Activated CD8-positive, alpha-beta T cell treated with anti-CD3 and anti-CD28 coated beads, Interleukin-2, amount 10 ng/mL, durations not matched to agents 7 days and 5 days (primary cell): ENCODE data around the gene KRT86. TPM values are rescaled to one million over a fixed set of nuclear protein-coding genes. Genes with fewer than 3 reads are reported as not detected.
"Not testable (repeated sequence)": the region's sequence is repeated elsewhere in the genome, so short reads cannot be mapped to it uniquely, and the experiment has no call there.

Experiments
- ATAC-seq: fragments of 150-1000 bp; cut with Tn5 transposase; one replicate; pipeline ENCODE4 v1.10.0; 2021; ENCODE audit warnings: moderate library complexity
- CTCF ChIA-PET: fragments of 350-600 bp; sonication (Branson Sonifier 250); formaldehyde crosslinking; loops from one replicate; lab custom pipeline; 2021; ENCODE audit warnings: antibody characterized with exemption; lab: Charles Lee
- POLR2A ChIA-PET: fragments of 350-600 bp; sonication (Branson Sonifier 250); formaldehyde crosslinking; loops from one replicate; lab custom pipeline; 2021; ENCODE audit warnings: antibody characterized with exemption; lab: Charles Lee
- DNase-seq: peaks from one replicate; pipeline ENCODE4 v3.0.0-alpha.2; 2020
- H3K27ac Mint-ChIP-seq: one replicate; pipeline ENCODE4 v1.8.0; 2021; ENCODE audit warnings: mild to moderate bottlenecking, mixed read lengths
- H3K27me3 Mint-ChIP-seq: one replicate; pipeline ENCODE4 v1.8.0; 2021; ENCODE audit warnings: low read depth, mixed read lengths
- H3K36me3 Mint-ChIP-seq: one replicate; pipeline ENCODE4 v1.8.0; 2021; ENCODE audit warnings: low read depth, mixed read lengths
- H3K4me1 Mint-ChIP-seq: one replicate; pipeline ENCODE4 v1.8.0; 2021; ENCODE audit warnings: low read depth, mixed read lengths
- H3K4me3 Mint-ChIP-seq: one replicate; pipeline ENCODE4 v1.8.0; 2021; ENCODE audit warnings: mild to moderate bottlenecking, mixed read lengths
- H3K9me3 Mint-ChIP-seq: one replicate; pipeline ENCODE4 v1.8.0; 2022; ENCODE audit warnings: mixed read lengths; ENCODE audit not compliant: insufficient read depth
- total RNA-seq, 2 experiments: library from RNA; stranded (reverse); gene quantifications; one replicate each; pipeline ENCODE4 v1.2.3, GENCODE V29; 2021

Gene KRT86
- total RNA-seq, 2 experiments from 2014 or later, result 1.1 TPM

DNA sequence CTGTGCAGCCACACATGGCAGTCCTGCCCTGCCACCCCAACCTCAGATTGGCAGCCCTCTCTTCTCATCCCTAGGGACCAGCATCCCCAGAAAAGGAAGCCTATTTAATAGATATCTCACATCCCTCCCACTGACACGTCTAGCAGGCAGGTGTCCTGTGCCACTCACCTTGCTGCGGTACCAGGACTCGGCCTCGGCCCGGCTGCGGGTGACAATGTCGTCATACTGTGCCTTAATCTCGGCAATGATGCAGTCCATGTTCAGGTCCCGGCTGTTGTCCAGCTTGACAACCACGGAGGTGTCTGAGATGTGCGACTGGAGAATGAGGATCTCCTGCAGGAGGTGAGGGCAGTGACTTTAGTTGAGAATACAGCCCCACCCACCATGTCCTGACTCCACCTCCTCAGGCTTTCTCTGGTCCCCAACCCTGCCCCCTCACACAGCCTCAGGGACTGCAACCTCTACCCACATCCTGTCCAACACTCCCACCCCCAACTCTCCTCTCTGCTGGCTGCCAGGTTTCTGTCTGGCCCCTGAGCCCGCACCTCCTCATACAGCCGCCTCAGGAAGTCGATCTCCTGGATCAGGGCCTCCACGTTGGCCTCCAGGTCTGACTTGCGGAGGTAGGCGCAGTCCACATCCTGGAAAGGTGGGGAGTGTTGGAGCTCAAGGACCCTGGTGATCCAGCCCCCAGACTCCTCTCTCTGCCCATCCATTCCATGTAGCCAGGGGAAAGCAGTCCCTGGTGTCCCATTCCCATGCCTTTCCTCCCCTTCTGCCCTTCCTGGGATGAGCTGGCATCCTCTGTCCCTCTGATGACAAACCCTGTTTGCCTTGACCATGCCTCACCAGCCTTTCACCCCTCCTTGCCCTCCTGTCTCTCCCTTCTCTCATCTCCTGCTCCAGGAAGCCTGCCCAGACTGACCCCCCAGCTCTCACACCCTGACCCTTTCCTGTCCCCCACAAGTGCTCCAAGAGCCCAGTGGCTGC, 13.7 kb downstream of the KRT86 start:
- ChIA-PET CTCF (interaction anchor here (1.0 kb wide), 1 partner anchor 9 kb away, joined by 3 read pairs; no protein-coding TSS in a partner anchor), POLR2A (interaction anchor here (0.6 kb wide), 1 partner anchor 864 kb away, joined by 3 read pairs; no protein-coding TSS in a partner anchor)
- H3K27me3 Mint-ChIP-seq, result peaks cover 15% of the 10 kb centered on the region
- peak; percentile 80 for ATAC-seq
- H3K4me1 Mint-ChIP-seq, result peaks cover 24% of the 10 kb centered on the region
- DNase-seq, H3K9me3 Mint-ChIP-seq, H3K36me3 Mint-ChIP-seq, H3K4me3 Mint-ChIP-seq: not testable (repeated sequence)
- H3K27ac Mint-ChIP-seq, result peak overlapping the region; percentile 57

DNA sequence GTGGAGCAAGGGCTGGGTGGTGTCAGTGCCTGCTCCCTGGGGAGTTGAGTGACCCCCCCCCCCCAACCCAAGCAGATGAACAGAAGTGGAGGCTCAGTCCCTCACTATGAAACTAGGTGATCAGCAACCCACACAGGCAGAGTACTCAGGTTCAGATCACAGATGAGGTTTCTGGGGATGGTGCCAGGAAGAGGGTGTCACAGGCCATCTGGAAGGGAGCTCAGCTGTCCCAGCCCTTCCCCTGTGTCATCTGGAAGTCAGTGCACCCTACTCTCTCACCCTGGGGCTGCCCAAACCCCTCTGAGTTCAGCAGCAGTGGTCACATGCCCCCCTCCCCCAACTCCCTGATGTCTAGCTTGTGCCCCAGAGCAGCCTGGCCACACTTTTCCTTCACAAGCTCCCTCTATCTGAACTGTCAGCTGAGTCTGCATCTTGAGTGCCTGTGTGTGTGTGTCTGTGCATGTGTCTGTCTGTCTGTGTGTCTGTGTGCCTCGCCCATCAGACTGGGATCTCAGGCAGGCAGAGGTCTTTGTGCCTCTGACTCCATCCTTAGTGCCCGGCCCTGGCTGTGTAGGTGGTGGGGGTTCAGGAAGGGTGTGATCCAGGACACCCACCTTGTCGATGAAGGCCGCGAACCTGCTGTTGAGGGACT, 16.2 kb downstream of the KRT86 start:
- POLR2A ChIA-PET, H3K9me3 Mint-ChIP-seq, DNase-seq, H3K4me3 Mint-ChIP-seq, H3K27ac Mint-ChIP-seq, CTCF ChIA-PET, ATAC-seq, H3K36me3 Mint-ChIP-seq: not testable (repeated sequence)
- peaks cover 38% of the 10 kb centered on the region for H3K4me1 Mint-ChIP-seq
- H3K27me3 Mint-ChIP-seq, result peaks cover 28% of the 10 kb centered on the region

GRCh38 chr12:52291267-52291935, 17.0 kb downstream of the KRT86 start, which contains the start of gene KRT81:
KRT81 (minus strand) TSS chr12:52291534; CDS start chr12:52291465, 69 bp downstream.
- CTCF ChIA-PET, result interaction anchor here (4.5 kb wide), 1 partner anchor 12 kb away, joined by 35 read pairs; no protein-coding TSS in a partner anchor
- H3K27me3 Mint-ChIP-seq, result peaks cover 34% of the 10 kb centered on the region
- peaks cover 41% of the 10 kb centered on the region for H3K4me1 Mint-ChIP-seq
- POLR2A ChIA-PET, result no interaction called here
- H3K36me3 Mint-ChIP-seq, result no peaks in the 10 kb centered on the region
- H3K27ac Mint-ChIP-seq, result no peak within 1 kb of the TSS
- H3K4me3 Mint-ChIP-seq, result no peak within 1 kb of the TSS
- no peak for ATAC-seq
- no peaks in the 10 kb centered on the region for H3K9me3 Mint-ChIP-seq
- no peak for DNase-seq

DNA sequence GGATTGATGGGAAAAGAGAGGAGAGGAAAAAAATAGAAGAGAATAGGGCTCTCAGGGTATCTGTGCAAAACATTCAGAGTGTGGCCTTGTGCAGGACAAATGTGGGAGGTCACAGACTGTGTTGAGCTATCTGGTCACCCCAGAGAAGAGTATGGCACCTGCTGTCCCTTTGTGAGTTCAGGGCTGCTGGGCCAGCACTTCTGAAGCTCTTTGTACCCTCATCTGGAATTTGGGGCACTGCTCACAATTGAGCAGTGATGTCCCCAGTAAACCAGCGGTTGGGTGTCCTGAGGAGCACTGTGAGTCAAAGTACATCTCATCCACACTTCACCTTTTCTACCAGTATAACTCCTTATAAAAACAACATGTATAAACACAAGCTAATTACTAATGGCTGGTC, 19.5 kb downstream of the KRT86 start:
- DNase-seq (no peak), ATAC-seq (no peak)
- POLR2A ChIA-PET, result no interaction called here
- Mint-ChIP-seq H3K27ac (no peak overlapping the region), H3K9me3 (no peaks in the 10 kb centered on the region), H3K4me1 (peaks cover 20% of the 10 kb centered on the region), H3K27me3 (peaks cover 51% of the 10 kb centered on the region), H3K36me3 (no peaks in the 10 kb centered on the region), H3K4me3 (no peak overlapping the region)
- CTCF ChIA-PET, result interaction anchor here (0.7 to 4.5 kb wide), 12 partner anchors 9 to 1055 kb away, joined by 3 to 35 read pairs (median 4); partner anchors contain the start of gene DAZAP2

DNA sequence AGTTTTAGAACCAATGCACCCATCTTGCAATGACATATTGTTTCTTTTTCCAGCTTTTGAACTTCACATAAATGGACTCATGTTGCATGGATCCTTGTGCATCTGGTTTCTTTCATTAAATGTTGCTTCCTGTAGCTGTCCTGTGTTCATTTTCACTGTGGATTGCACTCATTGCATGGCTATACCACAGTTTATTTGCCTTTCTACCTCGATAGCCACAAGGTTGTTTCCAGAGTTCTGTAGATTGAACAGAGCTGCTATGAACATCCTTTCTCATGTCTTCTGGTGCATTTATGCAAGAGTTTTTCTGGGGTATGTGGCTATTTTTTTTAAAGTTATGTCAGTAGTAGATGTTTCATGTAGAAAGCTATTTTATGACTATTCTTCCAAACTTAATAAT, 20.4 kb downstream of the KRT86 start:
- ChIA-PET POLR2A (no interaction called here), CTCF (interaction anchor here (1.0 to 4.5 kb wide), 12 partner anchors 9 to 270 kb away, joined by 3 to 35 read pairs (median 4); no protein-coding TSS in a partner anchor)
- Mint-ChIP-seq H3K4me3 (no peak overlapping the region), H3K9me3 (no peaks in the 10 kb centered on the region), H3K27me3 (peaks cover 58% of the 10 kb centered on the region), H3K36me3 (no peaks in the 10 kb centered on the region), H3K27ac (no peak overlapping the region), H3K4me1 (peaks cover 20% of the 10 kb centered on the region)
- ATAC-seq, result no peak
- DNase-seq, result no peak

DNA sequence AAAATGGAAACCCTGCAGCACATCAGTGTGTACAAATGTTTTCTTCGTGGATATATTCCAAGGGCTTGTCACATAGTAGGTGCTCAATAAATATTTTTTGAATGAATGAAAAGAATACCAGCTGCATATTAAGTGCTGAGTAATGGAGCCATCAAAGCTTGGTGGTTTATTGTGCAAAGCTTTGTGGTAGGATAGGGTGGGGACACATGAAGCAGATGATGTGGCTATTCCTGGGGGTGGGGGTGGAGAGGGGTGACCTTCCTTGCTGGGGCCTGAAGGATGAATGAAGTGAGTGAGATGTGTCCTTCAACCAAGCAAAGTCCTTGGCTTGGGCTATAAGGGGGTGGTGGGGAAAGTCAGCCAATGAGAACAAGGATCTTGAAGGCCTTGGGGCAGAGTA, 21.2 kb downstream of the KRT86 start:
- ATAC-seq, result no peak
- no peaks in the 10 kb centered on the region for H3K9me3 Mint-ChIP-seq
- ChIA-PET POLR2A (no interaction called here), CTCF (interaction anchor here (1.0 to 4.5 kb wide), 9 partner anchors 10 to 270 kb away, joined by 3 to 35 read pairs (median 4); no protein-coding TSS in a partner anchor)
- H3K36me3 Mint-ChIP-seq, result no peaks in the 10 kb centered on the region
- no peak for DNase-seq
- H3K27ac Mint-ChIP-seq, result no peak overlapping the region
- H3K4me1 Mint-ChIP-seq, result peaks cover 20% of the 10 kb centered on the region
- H3K27me3 Mint-ChIP-seq, result peaks cover 64% of the 10 kb centered on the region
- H3K4me3 Mint-ChIP-seq, result no peak overlapping the region

DNA sequence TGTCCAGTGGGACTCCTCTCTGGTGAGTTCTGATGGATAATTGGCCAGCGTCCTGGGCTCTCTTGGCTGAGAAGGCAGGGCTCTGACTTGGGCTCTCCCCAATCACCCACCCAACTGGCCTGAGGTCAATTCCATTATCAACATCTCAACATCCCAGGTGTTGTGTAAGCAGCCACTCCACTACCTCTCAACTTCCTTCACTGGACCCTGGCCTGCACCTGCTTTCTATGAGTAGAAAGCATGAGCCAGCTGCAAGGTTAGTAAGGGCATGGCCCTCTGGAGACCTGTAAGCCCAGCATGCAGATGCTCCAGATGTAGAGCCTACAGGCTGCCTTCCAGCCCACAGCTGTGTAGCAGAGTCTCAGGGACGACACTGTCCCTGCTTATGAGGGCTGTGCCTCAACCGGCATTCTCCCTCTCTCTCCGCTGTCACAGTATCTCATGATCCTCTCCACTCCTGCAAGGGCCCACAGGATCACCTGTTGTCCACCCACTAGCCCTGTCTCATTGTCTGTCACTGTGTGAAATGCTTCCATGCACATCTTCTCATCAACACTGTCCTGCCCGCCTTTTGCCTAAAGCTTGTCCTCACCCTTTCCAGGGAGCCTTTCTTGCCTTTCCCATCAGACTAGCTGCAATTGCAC, 22.2 kb downstream of the KRT86 start:
- H3K4me3 Mint-ChIP-seq, result no peak overlapping the region
- H3K36me3 Mint-ChIP-seq, result no peaks in the 10 kb centered on the region
- H3K4me1 Mint-ChIP-seq, result peaks cover 20% of the 10 kb centered on the region
- DNase-seq (no peak), ATAC-seq (no peak)
- H3K27me3 Mint-ChIP-seq, result peaks cover 64% of the 10 kb centered on the region
- ChIA-PET POLR2A (no interaction called here), CTCF (interaction anchor here (1.5 to 1.7 kb wide), 2 partner anchors 9 to 18 kb away, joined by 3 to 9 read pairs; no protein-coding TSS in a partner anchor)
- H3K9me3 Mint-ChIP-seq, result no peaks in the 10 kb centered on the region
- no peak overlapping the region for H3K27ac Mint-ChIP-seq

- no peaks in the 10 kb centered on the region for H3K36me3 Mint-ChIP-seq
- H3K27me3 Mint-ChIP-seq, result peaks cover 49% of the 10 kb centered on the region
- CTCF ChIA-PET, result no interaction called here
- no peak for DNase-seq
- no peak for ATAC-seq
- no peaks in the 10 kb centered on the region for H3K9me3 Mint-ChIP-seq
- peaks cover 18% of the 10 kb centered on the region for H3K4me1 Mint-ChIP-seq
- no peak overlapping the region for H3K4me3 Mint-ChIP-seq
- H3K27ac Mint-ChIP-seq, result no peak overlapping the region
- POLR2A ChIA-PET, result no interaction called here
Measured at GRCh38 chr12:52298677-52299190, 24.3 kb downstream of the KRT86 start.

- peaks cover 36% of the 10 kb centered on the region for H3K27me3 Mint-ChIP-seq
Measured at GRCh38 chr12:52300796-52301691, 26.6 kb downstream of the KRT86 start.

GRCh38 chr12:52301721-52302120, 27.3 kb downstream of the KRT86 start:
- Mint-ChIP-seq H3K4me1 (peaks cover 24% of the 10 kb centered on the region), H3K27me3 (peaks cover 39% of the 10 kb centered on the region)
- H3K27ac Mint-ChIP-seq, H3K9me3 Mint-ChIP-seq, H3K36me3 Mint-ChIP-seq, CTCF ChIA-PET, H3K4me3 Mint-ChIP-seq, ATAC-seq, DNase-seq, POLR2A ChIA-PET: not testable (repeated sequence)

More at GRCh38 chr12:52300796-52301691, 26.6 kb downstream of the KRT86 start:
- H3K27ac Mint-ChIP-seq, result no peak overlapping the region
- ATAC-seq, result no peak
- CTCF ChIA-PET, result no interaction called here
- H3K4me3 Mint-ChIP-seq, result no peak overlapping the region
- peaks cover 20% of the 10 kb centered on the region for H3K4me1 Mint-ChIP-seq
- no peaks in the 10 kb centered on the region for H3K36me3 Mint-ChIP-seq
- POLR2A ChIA-PET, result no interaction called here
- H3K9me3 Mint-ChIP-seq, result no peaks in the 10 kb centered on the region
- no peak for DNase-seq
